ENCODE measurements around the gene RXRA. TPM values are rescaled to one million over a fixed set of nuclear protein-coding genes. Genes with fewer than 3 reads are reported as not detected.

The RXRA gene
- total RNA-seq, 1 experiment from 2014 or later, result 14.1 TPM

DNA sequence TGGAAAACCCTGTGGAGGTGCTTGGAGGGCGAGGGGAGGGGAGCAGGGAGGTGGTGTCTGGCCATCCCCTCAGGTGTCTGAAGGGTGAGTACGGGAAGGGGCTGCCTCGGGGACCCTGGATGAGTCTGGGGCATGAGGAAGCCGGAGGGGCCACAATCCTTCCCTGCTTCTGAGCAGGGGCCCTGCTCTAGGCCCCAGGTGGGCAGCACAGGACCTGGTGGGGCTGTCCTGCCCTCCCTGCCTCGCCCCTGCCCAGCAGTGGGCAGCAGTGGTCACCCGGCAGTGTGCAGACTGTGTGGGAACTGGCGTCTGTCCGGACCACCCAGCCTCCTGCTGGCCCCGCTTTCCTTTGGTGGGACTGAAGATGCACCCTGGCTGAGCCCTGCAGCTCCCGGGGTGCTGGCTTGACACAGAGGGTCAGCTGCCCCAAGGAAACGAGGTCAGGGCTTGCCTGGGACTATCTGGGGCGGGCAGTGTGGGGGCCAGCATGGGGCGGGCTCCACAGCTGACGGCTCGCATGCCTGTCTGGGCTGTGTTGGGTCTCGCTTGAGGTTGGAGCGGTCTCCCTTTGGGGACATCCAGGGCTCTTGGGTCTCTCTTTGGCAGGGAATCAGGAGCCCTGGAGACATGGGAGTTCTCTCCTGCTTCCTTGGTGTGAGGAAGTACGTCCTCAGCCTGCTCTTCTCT, 26.1 kb downstream of the RXRA start:
- no peak for DNase-seq (ENCODE audit: low read depth)

- no peak for DNase-seq (ENCODE audit: low read depth)
These were observed 27.3 kb downstream of the RXRA start for GRCh38 chr9:134353539-134353938.

GRCh38 chr9:134355158-134355557, 28.9 kb downstream of the RXRA start:
- DNase-seq (ENCODE audit: low read depth), result no peak

DNA sequence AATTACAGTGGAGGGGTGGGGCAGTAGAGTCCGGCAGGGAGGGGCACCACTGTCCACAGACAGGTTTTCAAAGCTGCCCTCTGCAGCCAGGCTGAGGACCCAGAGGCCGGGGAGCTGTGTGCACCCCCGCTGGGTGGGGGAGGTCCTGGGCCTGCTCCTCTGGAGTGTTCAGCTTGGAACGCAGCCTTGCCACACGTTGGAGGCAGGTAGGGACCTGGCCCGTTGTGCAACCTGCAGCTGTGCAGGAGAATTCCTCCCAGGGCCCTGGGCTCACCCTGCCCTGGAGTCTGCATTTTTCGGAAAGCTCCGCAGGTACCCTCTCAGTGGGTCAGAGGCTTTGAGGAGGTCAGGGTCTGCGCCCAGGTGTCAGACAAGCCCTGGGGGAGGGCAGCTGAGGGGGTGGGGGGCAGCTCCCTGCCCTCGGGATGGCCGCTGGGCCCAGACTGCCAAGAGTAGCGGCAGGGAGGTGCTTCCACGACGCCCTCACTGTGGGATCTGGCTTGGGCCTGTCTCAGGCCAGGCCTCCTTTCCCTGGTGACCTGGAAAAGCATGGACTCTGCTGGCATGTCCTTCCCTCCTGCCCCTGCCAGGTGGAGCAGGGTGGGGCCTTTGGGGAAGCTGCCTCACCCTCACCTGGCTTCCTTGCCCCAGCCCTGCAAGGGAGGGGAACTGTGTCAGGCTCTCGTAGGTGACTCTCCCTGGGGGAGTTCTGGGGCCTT, 29.5 kb downstream of the RXRA start:
- DNase-seq (ENCODE audit: low read depth), result no peak

DNA sequence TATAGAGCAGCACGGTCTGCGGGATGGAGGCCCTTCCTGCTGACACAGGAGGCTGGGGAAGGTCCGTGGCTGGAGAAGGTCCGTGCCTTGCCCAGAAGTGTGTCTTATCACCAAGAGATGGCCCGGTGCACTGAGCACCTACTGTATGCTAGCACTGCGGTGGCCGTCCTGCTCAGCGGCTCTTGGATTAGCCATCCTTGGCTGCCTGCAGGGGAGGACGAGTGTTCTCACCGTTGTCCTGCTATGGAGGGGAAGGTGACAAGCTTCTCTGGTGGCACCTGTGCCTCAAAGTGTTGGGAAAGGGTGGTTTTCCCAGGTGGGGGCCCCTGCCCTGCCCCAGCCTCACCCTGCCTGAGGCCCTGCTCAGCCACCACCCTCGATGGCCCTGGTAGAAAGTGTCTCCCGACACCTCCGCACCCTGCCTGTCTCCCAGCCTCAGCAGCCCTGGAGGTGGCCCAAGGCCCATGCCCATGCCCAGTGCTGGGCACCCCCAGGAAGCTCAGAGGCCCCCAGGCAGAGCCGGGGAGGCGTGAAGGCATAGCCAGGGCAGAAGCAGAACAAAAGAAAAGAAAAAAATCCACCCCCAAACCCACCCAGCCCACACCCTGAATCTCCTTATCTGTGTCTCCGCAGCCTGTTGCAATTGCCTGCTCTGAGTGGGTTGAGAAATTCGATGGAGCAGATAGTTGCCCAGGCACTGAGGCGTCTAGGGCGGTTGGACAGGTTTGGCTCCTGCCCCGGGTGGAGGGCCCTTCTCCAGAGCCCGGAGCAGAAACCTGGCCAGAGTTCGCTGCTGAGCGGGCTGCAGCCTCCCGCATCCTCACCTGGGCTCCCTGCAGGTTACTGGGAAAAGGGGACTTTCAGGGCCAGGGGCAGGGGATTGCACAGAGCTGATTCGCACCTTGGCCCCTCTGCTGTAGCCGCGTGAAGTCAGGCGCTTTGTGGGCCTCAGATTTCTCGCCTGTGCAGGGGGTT, 30.5 kb downstream of the RXRA start:
- DNase-seq (ENCODE audit: low read depth), result no peak

GRCh38 chr9:134357631-134358025, 31.4 kb downstream of the RXRA start:
- DNase-seq (ENCODE audit: low read depth), result no peak

- DNase-seq (ENCODE audit: low read depth), result no peak
These were observed 31.9 kb downstream of the RXRA start for GRCh38 chr9:134358026-134358661.

DNA sequence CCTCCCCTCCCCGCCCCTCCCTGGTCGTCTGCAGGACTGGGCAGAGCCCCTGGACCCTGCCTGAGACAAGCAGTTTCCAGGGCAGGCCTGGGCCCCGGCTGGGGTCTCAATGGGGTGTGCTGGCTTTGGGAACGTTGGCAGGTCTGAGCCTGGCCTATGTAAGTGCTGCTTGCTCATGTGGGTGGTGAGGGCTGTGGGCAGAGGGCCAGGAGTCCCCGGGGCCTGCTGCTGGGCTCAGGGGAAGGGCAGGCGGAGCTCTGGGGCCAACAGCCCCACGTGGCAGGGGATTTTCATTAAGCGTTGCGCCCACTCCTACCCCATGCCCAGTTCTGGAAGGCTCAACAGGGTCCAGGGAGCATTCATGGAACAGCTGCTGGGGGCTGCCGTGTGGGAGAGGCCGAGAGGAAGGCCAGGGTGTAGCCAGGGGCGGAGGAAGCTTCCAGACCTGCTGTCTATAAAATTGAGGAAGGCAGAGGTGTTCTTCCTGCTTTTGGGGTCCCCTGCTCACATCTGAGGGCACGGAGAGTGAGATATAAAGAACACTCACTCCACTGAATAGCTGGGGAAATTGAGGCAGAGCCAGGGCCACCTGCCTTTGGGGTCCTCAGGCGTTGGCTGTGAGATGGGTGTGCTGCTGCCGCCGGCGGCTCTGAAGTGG, 32.5 kb downstream of the RXRA start:
- peak; percentile 73 for DNase-seq (ENCODE audit: low read depth)

DNA sequence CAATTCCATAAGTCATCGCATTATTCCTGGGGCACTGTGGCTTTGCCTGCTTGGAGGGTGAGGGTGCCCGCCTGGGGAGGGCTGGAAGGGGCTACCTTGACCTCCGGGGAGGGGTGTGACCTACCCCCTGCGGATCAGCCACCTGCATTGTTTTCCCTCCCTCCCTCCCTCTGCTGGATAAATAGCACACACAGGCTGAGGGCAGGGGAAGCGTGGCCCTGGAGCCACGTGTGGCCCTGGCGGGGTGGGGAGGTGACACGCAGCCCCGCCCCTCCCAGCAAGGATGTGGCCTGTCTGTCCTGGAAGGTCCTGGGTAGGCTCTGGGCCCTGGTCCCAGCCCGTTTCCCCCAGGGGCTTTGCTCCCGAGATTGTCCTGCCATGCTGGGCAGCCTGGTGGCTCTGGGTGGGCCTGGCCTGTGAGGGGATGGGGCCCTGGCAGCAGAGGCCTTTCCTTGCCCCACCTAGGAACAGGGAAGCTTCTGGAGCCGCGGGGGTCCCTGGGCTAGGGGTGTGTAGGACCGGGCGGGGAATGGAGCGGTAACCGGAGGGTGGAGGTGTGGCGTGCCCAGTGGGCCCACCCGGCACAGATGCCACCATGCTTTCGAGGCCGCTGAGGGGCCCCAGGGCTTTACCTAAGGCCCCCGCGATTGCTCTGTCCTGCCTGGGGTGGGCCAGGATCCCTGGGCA, 33.4 kb downstream of the RXRA start:
- no peak for DNase-seq (ENCODE audit: low read depth)

- DNase-seq (ENCODE audit: low read depth), result no peak
These were observed 34.0 kb downstream of the RXRA start for GRCh38 chr9:134360180-134360759.

- peak; percentile 92 for DNase-seq (ENCODE audit: low read depth)
These were observed 34.6 kb downstream of the RXRA start for GRCh38 chr9:134360897-134361296.

DNA sequence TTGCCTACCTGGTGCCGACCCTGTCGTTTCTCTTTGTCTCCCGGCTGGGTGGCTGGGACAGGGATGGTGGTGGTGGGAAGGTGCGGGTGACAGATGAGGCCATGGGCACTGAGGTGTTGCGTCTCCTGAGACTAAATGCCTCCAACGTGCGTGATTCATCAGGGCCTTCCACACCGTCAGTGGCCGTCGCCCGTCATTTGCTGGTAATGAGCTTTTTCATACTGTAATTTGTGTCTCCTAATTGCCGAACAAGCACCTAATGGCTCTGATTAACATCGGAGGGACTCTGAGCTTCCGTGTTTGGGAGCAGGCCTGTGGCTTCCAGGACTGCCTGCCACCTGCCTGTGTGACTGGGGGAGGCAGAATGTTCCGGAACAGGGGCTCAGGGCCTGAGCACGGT, 35.2 kb downstream of the RXRA start:
- no peak for DNase-seq (ENCODE audit: low read depth)

DNA sequence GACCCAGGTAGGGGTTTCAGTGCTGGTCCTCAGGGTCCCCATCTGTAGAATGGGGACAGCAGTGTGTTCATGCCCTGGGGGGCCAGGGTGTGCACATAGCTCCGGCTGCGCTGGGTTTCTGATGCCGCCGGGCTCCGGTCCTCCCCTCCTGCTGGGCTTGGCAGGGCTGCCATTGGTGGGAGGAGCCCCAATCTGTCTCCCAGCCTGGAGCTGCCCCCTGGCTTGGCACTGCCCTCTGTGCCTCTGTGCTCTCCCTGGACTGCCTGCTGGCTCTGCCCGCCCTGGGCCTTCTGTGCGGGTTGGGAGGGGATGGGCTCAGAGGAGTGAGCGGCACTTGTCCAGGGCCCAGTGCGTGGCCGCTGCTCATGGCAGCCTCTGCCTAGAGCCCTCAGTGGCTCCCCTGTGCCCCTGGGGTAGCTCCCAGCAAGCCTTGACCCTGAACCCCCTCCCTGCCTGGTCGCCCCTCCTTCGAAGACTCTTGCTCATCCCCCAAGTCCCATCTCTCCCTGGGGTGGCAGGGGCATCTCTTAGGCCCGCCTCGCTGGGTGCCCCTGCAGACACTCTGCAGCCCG, 35.7 kb downstream of the RXRA start:
- DNase-seq (ENCODE audit: low read depth), result no peak

DNA sequence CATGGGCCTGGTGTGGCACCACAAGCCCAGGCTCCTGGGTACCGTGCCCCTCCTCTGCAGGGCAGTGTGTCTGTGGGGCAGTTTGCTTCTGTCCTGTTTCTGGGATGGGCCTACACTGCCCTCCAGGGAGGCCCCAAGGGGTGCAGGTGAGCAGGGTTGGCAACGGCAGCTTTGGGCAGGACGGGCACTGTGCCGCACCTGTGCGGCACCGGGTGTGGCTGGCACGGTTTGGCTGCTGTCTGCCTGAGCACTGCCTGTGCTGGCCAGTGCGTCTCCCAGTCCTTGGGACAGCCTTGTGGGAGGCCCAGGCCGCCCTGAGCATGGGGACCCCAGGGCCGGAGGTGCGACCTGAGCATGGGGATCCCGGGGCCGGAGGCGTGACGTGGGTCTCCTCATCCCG, 37.2 kb downstream of the RXRA start:
- DNase-seq (ENCODE audit: low read depth), result no peak

DNA sequence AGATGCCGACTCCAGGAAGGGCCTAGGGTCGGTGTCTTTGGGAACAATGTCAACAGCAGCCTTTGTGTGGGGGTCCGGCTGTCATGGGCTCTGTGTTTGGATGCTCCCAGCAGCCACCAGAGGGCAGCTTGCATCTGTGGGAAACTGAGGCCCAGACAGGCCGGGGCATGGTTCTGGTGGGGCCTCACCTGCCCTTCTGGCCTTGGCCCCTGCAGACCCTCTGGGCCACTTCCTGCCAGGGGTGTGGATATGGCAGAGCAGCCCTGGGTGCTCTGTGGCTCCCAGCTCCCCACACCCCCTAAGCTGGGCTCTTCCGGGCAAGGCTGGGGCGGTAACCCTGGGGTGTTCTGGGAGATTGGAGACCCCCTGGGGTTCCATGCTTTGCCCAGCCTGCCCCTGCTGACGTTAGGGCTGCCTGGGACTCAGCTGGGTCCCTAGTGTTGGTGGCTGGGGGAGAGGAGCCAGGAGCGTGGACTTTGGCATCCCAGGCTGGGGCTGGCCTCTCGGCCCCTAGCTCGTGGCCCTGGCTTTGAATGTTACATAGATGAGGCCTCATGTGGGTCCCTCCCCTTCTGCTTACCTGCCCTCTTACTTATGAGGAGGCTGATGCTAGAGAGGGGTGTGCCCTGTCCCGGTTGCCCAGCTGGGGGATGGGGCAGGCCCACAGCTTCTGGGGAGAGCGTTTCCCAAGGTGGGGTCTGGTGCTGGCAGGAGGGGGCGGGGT, 38.3 kb downstream of the RXRA start:
- no peak for DNase-seq (ENCODE audit: low read depth)

- DNase-seq (ENCODE audit: low read depth), result no peak
These were observed 38.9 kb downstream of the RXRA start for GRCh38 chr9:134365115-134365596.

- peak; percentile 68 for DNase-seq (ENCODE audit: low read depth)
These were observed 39.6 kb downstream of the RXRA start for GRCh38 chr9:134365791-134366222.

GRCh38 chr9:134366223-134367031, 40.2 kb downstream of the RXRA start:
- DNase-seq (ENCODE audit: low read depth), result peak; percentile 91

All from Daoy (cell line).